SH-SY5Y (cell line): ENCODE measurements around the gene COA7.
A peak's percentile ranks its signal among the peaks of the same experiment; 100 is the strongest.

Experiments used
- GATA2 ChIP-seq: IDR thresholded peaks from 2 replicates; pipeline ENCODE4 v1.6.1; 2011; ENCODE audit warnings: mild to moderate bottlenecking, low read depth, low read length
- GATA3 ChIP-seq: IDR thresholded peaks from 2 replicates; pipeline ENCODE4 v1.6.1; 2011; ENCODE audit warnings: low read depth, mild to moderate bottlenecking, low read length, moderate library complexity

DNA sequence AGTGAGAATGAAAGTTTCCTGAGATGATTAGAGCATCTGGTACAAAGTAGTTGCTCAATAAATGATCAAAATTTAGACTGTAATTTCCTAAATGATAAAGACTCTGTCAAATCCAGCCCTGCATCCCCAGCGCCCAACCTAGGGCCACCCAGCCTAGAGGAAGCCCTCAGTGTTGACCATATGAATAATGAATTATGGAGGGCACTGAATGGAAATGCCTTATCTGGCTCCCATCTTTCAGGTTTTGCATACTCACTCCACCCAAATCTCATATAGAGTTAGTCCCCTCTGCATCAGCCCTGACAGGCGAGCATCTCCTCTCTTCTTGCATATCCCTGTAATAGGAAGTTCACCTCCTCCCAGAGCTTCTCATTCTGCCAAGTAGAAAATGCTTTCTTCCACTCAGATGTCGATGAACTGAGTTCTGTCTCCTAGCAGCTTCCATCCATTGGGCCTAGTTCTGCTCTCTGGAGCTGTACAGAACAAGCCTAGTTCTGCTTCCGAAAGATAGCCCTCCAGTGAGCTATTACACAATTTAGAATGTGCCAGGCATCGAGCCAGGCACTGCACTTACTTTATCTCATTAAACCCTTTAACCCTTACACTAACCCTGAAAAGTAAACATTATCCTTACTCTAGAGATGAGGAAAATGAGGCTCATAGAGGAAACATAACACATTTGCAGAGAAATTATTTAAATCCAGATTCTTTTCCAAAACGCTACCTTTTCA is 20.9 kb downstream of the COA7 start:
- TF ChIP-seq GATA2 (peak; percentile 33), GATA3 (no peak)
